Cardiac fibroblast (primary cell): Measurements from ENCODE around the gene TANC1.
A peak's percentile ranks its signal among the peaks of the same experiment; 100 is the strongest.

Experiments
- DNase-seq, 2 donors: peaks; one replicate each; pipeline versions ENCODE4 v3.0.0 to v3.0.0-alpha.2; 2010; ENCODE audit warnings: low read depth in 2 of 2
- H3K4me3 ChIP-seq, 2 donors: replicated peaks in 1 of 2; 1 replicate in 1 of 2; 2 replicates in 1 of 2; pipeline ENCODE4 v1.5.1; 2011; ENCODE audit warnings: low read depth in 2 of 2, low read length in 2 of 2, mild to moderate bottlenecking in 2 of 2, moderate library complexity in 1 of 2
- TF ChIP-seq, protein P1 (sequence below): IDR thresholded peaks from one replicate; pipeline ENCODE4 v1.5.1; 2011; ENCODE audit warnings: low read depth, mild to moderate bottlenecking, low read length, inconsistent platforms

The TANC1 gene

DNA sequence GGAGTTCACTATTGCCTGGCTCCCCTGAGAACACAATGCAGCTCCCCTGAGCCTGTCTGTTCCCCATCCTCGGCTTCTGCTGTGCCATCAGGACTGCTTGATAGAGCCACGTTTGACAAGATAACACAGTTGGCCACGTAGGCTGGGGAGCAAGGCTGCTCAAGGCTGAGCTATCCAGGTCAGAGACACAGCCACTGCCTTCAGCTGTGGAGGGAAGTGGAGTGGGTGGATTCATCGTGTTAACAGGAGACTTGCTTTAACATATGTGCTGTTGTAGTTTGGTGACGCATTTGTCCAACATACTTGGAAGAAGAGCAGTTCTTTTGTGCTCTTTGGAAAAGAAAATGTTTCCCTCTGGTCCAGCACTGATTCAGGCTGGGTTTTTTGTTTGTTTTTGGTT, 249.2 kb downstream of the TANC1 start:
- TF ChIP-seq, protein P1, sequence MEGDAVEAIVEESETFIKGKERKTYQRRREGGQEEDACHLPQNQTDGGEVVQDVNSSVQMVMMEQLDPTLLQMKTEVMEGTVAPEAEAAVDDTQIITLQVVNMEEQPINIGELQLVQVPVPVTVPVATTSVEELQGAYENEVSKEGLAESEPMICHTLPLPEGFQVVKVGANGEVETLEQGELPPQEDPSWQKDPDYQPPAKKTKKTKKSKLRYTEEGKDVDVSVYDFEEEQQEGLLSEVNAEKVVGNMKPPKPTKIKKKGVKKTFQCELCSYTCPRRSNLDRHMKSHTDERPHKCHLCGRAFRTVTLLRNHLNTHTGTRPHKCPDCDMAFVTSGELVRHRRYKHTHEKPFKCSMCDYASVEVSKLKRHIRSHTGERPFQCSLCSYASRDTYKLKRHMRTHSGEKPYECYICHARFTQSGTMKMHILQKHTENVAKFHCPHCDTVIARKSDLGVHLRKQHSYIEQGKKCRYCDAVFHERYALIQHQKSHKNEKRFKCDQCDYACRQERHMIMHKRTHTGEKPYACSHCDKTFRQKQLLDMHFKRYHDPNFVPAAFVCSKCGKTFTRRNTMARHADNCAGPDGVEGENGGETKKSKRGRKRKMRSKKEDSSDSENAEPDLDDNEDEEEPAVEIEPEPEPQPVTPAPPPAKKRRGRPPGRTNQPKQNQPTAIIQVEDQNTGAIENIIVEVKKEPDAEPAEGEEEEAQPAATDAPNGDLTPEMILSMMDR, result no peak
- H3K4me3 ChIP-seq, result no peak overlapping the region
- DNase-seq, result peak in 1 of 2 donors; percentile 9

DNA sequence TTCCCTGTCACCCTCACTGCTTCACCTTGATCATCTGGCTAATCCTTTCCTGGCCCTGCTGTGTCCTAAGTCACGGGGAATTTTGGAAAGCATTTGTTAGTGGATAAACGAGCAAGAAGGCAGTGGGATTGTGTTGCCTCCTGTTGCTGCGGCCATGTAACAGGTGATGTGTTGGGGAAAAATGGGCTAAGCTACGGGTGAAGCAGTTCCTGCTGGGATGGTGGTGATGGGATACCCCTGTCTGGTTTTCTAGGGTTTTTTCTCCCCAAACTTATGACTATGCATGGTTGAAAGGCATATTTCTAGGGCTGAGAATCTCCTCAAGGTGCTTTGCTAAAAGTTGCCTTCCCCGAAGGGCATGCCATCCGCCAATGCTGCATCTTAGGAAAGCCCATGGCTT, 249.9 kb downstream of the TANC1 start:
- TF ChIP-seq, protein P1, result no peak
- no peak overlapping the region for H3K4me3 ChIP-seq
- no peak for DNase-seq

DNA sequence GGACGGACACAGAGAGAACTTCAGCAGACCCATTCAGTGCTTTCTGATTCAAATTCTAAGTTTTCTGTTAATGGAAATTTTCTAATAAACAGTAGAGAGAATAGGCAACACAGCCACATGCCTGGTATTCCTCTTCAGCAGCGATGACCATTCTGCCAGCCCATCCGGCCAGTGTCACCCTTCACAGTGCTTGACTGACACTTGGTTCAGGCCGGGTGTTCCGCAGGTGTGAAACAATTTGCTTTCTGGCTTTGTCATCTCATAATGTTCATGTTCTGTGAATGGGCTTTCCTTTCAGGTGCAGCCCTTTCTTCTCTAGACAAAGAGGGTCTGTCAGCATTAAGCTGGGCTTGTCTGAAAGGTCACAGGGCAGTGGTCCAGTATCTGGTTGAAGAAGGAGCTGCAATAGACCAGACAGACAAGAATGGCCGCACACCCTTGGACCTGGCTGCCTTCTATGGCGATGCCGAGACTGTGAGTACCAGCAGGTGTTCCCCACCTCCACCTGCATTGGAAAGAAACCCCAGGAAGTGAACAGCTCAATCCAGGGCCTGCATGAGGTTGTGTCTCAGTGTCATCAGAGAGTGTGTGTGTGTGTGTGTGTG, 251.1 kb downstream of the TANC1 start:
- TF ChIP-seq, protein P1, result no peak
- DNase-seq, result no peak
- no peak overlapping the region for H3K4me3 ChIP-seq

DNA sequence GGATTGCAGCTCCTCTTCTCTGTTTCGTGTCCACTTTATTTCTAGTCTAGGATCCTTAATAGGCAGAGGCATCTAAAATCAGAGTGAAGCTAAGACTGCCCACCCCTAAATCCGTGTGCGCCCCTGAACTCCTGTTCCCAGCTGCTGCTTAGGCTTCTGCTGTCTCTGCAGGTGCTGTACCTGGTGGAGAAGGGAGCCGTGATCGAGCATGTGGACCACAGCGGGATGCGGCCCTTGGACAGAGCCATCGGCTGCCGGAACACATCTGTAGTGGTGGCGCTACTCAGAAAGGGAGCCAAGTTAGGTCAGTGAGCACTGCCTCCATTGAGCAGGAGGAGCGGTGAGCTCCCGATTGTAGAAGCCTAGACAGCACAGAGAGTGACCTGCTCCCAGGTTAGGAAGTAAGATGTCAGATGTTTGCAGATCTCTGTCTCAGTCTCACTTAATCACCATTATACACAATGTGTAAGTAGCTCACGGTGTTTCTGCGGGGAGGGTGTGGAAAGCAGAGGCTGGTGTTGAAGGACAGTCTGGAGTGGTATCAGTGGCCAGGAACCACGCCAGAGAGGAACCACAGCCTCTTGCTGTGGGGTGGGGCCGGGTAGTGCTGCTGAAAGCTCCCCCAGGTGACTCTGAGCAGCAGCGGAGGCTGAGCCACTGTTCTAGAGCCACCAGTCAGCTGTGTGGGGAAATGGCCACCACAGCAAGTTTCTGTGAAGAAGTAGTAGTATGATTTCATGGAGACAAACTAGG, 255.8 kb downstream of the TANC1 start:
- TF ChIP-seq, protein P1, result no peak
- DNase-seq, result no peak

DNA sequence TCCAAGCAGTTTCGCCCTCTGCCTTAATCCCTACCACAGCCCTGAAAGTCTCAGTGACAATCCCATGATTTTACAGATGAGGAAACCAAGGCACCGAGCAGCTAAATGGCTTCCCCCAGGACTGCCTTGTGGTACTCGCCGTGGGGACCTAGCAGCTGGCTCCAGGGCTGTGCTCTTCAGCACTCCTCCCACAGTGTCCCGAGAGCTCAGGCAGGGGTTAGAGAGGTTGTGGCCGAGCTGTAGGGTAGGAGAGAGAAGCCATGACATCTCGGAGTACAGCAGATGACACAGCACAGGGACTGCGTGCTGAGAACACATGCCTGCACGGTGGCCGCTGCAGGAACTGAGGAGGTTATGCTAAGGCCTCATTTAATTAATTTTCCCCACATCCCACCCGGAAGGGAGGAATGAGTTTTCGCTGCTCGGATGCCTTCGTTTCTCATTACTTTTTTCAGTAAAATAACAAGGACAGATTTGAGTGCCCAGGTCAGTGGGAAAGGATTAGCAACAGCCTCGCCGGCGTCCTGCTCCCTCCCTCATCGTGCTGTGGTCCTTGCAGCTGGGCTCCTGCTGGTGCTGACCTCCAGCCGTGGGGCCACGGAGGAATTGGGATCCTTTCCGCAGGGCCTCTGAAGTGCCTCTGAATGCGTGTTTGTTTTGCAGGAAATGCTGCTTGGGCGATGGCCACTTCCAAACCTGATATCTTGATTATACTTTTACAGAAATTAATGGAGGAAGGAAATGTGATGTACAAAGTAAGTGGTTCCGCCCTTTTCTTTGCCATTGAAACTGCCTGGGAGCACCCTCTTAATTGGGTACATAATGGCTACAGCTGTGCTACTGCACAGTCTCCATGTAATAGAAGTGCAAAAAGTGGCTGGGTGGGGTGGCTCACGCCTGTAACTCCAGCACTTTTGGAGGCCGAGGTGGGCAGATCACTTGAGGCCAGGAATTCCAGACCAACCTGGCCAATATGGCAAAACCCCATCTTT, 256.9 kb downstream of the TANC1 start:
- H3K4me3 ChIP-seq, result no peak overlapping the region
- DNase-seq, result no peak
- TF ChIP-seq, protein P1, result no peak

More for the DNA sequence above, 255.8 kb downstream of the TANC1 start:
- H3K4me3 ChIP-seq, result no peak overlapping the region

DNA sequence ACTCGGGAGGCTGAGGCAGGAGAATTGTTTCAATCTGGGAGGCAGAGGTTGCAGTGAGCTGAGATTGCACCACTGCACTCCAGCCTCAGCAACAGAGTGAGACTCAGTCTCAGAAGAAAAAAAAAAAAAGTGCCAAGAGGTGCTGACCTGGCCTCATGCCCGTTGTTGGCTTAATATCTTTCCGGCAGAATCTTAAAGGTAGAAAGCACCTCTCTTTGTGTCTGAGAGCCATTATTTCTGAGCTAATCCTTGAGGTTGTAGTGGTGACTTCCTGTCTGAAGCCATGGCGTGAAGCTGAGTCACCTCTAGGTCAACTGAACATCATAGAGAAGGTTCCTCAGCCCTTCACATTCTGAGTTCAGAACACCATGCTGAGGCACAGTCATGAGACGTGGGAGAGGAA, 257.6 kb downstream of the TANC1 start:
- peak; percentile 12 to 74 for DNase-seq

More for the DNA sequence above, 257.6 kb downstream of the TANC1 start:
- TF ChIP-seq, protein P1, result no peak
- no peak overlapping the region for H3K4me3 ChIP-seq
